ENCODE measurements around the gene RAB30.

The RAB30 gene

DNA sequence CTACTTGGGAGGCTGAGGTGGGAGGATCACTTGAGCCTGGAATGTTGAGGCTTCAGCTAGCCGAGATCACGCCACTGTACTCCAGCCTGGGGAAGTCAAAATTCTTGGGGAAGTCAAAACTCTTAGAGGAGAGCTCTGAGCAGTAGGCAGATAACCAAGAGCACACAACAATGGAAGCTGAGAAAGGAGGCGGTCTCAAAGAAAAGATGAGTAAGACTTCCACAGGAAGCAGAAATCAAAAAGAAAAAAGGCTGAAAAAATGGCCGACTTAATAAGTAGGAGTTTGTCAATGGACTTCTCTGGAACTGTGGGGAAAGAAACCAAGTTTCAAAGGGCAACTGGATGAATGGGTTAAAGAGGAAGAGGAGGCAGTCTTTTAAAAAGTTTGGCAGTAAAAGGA, 32.1 kb downstream of the RAB30 start:
- no peak for DNase-seq (ENCODE audit: low read depth, low spot score)

DNA sequence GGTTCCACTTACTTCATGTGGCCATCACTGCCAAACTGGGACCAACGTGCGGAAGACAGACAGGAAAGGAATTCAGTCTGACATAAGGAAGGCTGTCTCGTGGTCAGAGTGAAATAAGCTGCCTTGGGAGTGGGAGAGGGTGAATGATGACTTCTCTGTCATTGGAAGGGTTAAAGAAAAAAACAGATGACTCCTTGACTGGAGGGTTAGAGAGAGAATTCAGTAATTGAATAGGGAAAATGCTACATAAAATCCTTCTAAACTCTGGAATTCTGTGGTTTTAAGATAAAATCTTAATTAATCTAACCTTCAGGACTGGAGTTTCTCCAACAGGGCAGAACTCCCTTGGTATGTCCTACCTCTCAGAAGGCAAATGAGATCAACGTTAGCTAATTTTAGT, 33.8 kb downstream of the RAB30 start:
- DNase-seq (ENCODE audit: low read depth, low spot score), result no peak

GRCh38 chr11:83036701-83037100, 35.0 kb downstream of the RAB30 start:
- no peak for DNase-seq (ENCODE audit: low read depth, low spot score)

DNA sequence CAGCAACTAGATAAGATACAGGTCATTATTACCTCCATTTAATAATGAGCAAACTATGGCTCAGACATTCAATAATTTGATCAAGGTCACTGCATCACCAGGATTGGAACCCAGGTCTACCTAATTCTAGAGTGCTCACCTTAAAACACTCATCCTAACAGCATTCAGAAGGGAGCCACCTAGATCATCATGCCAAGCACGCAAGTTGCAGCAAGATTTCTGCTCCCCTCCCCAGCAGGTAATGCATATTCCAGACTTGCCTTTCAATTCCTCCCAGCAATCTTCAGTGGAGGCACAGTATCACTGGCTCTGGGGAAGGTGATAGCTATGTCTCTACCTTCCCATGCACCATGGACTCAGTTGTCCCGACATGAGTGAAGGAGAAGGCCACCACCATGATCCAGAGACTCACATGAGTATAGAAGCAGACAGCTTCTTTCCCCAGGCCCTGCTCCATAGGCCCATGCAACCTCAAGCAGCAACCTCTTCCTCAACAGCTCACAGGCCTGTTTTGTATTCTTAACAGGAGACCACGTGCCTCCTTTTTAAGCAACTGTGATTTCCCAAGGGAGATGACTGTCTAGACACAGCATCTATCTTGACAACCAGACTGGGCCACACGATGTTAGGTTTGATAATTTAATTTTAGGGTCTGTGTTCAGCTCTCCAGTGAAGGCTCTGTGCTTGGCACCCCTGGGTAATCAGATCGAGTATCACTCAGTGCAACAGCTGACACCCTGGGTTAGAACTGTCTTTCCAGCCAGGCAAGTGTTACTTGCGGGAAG, 36.4 kb downstream of the RAB30 start:
- DNase-seq (ENCODE audit: low read depth, low spot score), result no peak

GRCh38 chr11:83034673-83035014, 37.1 kb downstream of the RAB30 start:
- DNase-seq (ENCODE audit: low read depth, low spot score), result no peak

- DNase-seq (ENCODE audit: low read depth, low spot score), result peak; percentile 37
These were observed 37.6 kb downstream of the RAB30 start for GRCh38 chr11:83033972-83034672.

GRCh38 chr11:83033371-83033770, 38.3 kb downstream of the RAB30 start:
- DNase-seq (ENCODE audit: low read depth, low spot score), result no peak

DNA sequence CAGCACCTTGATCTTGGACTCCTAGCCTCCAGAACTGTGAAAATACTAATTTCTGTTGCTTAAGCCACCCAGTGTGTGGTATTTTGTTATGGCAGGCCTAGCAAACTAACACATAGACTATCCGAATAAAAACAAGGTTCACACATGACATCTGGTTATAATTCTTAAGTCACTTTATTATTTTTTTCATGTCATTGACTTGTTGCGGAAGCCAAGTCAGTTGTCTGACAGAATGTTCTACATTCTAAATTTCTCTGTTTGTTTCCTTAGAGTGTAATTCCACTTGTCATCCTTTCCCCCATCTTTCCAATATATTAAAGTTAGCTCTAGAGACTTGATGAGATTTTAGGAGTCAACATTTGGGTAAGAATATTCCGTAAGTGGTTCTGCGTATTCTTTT, 40.6 kb downstream of the RAB30 start:
- no peak for DNase-seq (ENCODE audit: low read depth, low spot score)

DNA sequence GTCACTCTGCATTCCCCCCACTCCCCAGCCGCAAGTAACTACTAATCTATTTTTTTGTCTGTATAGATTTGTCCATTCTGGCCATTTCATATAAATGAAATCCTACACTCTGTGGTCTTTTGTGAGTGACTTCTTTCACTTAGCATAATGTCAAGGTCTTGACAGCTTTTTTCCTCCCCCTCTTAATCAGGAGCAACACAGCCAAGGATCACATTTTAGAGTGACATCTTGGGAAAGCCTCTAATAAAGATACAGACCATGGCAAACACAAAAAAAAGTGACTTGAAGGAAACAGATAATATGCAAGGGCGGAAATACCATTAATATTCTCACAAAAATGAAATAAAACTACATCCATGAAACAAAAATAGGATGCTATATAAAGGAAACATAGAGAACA, 43.9 kb downstream of the RAB30 start:
- DNase-seq (ENCODE audit: low read depth, low spot score), result no peak

- DNase-seq (ENCODE audit: low read depth, low spot score), result no peak
These were observed 44.4 kb downstream of the RAB30 start for GRCh38 chr11:83027289-83027688.

- DNase-seq (ENCODE audit: low read depth, low spot score), result no peak
These were observed 45.5 kb downstream of the RAB30 start for GRCh38 chr11:83026229-83026628.

DNA sequence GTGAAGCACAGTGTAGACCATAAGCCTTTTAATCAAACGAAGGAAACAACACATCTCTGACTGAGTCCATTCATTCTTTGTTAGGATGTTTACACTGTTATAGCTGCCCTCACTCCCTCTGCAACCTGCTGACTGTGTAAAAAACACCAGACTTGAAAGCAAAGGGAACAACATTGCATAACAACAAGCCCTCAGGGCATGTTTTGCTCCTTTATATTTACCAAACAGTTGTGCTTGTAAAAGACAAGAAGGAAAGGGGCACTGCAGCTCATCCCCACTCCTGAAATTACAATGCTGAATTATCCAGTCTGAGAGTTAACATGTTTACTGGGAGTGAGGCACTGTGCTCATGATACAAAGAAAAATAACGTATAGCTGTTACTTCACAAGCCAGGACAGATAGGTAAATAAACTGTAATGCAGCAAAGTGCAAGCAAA, 46.4 kb downstream of the RAB30 start:
- no peak for DNase-seq (ENCODE audit: low read depth, low spot score)

DNA sequence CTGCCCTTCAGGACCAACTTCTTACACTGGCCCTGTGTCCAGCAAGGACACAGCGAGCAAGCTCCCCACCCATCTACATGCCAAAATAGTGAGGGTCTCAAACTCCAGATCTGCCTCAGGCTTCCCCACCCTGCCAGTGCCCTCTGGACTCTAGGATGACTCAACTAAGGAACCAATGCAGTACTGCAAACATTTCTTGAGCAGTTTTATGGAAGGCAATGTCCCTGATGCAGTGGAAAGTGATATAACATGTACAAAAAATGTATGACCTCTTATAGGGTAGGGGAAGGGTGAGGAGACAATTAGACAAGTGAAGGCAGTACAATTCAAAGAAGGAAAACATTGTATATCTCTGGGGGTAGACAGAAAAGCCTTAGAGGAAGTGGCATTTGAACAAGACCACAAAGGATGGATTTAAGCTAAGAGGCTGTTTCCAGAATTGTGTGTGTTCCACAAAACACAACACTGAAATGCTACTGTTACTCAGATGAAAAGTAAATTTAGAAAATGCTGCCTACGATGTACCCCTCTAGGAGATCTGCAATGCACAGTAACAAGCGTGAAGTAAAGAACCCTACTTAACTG, 47.3 kb downstream of the RAB30 start:
- no peak for DNase-seq (ENCODE audit: low read depth, low spot score)

DNA sequence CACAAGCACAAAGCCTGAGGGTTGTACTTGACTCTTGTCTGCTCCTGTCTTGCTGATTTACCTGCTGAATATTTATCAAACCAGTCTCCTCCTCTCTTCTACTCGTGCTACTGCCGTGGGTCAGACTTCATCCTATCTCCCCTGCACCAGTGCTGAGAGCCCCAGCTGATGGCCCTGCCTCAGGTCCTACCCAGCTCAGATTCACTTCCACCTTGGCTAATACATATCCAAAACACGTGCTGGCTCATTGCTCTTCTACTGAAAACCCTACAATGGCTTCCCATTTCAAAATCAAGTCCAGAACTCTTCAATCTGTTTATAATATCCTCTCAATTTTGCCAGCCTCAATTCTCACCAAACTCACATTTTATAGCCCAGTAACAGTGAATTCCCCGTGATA, 48.3 kb downstream of the RAB30 start:
- DNase-seq (ENCODE audit: low read depth, low spot score), result no peak

- no peak for DNase-seq (ENCODE audit: low read depth, low spot score)
These were observed 49.9 kb downstream of the RAB30 start for GRCh38 chr11:83021780-83022125.

GRCh38 chr11:83020942-83021779, 50.5 kb downstream of the RAB30 start:
- DNase-seq (ENCODE audit: low read depth, low spot score), result no peak

DNA sequence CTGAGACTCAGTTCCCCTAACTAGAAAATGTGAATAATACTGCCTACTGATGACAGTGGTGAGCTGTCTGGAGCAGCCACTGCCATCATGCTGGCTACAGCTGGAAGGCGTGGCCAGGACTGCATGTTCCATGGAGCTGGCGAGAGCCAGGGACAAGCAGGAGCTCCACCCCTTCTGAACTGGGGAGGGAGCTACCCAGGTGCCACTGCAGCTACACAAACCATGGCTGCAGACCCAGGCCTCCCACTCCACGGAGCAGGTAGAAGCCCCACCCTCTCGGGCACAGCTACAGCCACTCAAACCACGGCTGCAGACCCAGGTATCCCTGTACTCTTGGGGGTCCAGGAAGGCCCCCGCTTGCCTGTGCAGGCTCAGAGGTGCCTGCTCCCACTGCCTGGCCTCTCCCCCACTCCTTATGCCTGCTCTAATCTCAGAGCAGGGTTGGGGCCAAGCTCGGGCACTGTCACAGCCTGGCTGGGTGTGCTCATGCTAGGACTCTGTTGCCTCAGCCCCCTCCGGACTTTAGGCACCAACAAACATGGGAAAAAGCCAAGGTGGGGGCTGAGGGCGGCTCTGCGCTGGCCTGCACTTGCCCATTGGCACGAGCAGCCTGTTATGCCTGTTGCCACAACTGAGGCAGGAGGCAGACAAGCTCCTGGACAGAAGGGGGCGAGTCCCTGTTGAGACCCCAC, 51.7 kb downstream of the RAB30 start:
- DNase-seq (ENCODE audit: low read depth, low spot score), result no peak

DNA sequence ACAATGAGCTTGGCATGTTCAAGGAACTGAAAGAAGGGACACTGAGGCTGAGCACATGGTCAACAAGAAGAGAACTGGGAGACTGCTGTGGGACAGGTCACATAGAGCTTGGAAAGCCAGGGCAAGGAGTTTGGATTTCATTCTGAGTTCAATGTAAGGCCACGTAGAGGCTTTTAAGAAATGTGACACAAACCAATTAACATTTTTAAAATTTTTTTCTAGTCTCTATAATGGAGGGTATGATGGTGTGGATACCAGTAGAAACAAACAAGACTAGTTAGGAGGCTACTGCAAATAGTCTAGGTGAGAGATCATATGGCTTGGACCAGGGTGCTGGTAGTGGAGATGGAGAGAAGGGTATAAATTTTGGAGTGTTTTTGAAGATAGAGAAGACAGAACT, 56.7 kb downstream of the RAB30 start:
- no peak for DNase-seq (ENCODE audit: low read depth, low spot score)

DNA sequence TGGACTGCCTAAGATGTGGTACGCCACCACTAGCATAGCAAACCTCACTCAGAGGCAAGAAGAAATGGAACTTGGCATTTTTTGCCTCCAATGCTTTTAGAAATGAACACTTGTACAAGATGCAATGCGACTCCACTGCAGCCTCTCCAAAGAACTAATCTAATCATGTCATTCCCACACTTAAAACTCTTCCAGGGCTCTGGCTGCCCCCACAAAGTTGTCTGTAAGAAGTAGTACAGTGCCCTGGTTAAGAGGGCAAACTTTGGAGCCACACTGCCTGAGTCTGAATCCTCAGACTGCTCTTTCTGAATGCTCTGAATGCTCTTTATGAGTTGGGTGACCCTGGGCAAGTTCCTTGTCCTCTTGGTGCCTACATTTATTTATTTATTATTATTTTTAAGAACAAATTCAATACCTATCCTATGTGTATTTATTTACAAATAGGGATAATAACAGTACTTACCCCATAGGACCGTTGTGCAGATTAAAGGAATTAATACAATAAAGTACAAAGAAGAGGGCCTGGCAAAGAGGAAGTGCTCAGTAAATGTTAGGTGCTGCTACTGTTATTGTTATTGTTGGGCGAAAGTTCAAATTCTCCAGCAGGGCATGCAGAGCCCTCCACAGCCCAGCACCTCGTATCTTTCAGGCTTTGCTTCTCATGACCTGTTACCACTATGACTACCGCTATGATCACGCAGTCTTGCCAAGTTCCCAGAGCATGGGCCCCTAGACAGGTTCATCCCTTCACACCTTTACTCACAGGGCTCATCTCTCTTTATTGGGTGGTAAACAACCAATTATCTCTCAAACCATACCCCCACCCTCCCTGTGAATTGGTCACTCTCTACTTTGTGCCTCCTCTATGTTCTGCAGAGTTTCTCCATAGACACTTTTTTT, 59.3 kb downstream of the RAB30 start:
- DNase-seq (ENCODE audit: low read depth, low spot score), result no peak

DNA sequence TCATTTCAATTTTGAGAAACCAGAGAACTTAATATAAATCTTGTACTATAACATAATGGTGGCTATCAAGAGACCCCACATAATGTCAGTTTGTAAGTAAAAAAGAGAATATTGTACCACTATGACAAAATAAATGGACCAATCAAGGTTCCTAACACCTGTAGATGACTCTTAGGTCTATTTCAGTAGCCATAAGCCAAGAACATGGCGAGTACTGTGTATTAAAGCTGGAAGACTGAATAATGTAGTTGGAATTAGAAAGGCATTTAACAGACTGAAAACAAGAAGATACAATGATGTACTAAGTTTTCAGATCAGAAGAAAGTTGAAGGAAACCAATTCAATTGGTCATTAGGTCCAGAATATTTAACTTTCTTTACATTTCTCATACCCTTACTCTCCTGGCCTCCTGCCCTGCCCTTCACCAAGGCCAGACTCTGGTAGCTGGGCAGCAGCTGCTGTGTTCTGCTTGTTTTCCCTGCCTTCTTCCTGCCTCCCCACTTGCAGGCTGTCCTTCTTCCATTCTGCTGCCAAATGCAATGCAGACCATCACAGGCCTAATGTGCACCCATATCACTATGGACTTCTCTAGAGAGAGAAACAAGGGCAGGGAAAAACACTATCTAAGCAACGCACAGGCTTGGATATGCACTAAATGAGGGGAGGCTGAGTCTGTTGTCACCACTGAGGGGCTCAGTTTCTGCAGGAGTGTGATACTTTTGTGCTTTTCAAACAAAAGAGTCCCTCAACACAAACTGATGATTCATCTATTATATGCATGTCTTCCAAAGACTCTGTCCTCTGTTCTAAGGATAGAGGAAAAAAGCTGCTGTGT, 60.1 kb downstream of the RAB30 start:
- no peak for DNase-seq (ENCODE audit: low read depth, low spot score)

Measured in brain pericyte (primary cell).